MCF 10A (cell line): ENCODE measurements around the gene C2CD2. TPM values are rescaled to one million over a fixed set of nuclear protein-coding genes. Genes with fewer than 3 reads are reported as not detected.
A peak's percentile ranks its signal among the peaks of the same experiment; 100 is the strongest.

Experiments used
- BruUV-seq: library from RNA; stranded (reverse); fragments of 400-500 nt; replicated peaks from 2 replicates; lab custom pipeline; 2021; lab: Mats Ljungman, UMichigan
- CTCF ChIA-PET: fragments of 300-600 bp; sonication (Branson Sonifier 250); formaldehyde crosslinking; extraction: SDS; loops from one replicate; lab custom pipeline; 2021; ENCODE audit warnings: antibody characterized with exemption, inconsistent platforms; lab: Yijun Ruan, JAX
- POLR2A ChIA-PET: fragments of 300-600, 350-650 bp; sonication (Branson Sonifier 250); formaldehyde crosslinking; extraction: SDS; loops from one replicate; lab custom pipeline; 2020; ENCODE audit warnings: antibody characterized with exemption, inconsistent platforms; lab: Yijun Ruan, JAX
- DNase-seq: peaks from one replicate; pipeline ENCODE4 v3.0.0-alpha.2; 2018; ENCODE audit not compliant: unreplicated experiment
- H3K27ac Mint-ChIP-seq: one replicate; pipeline ENCODE4 v1.8.0; 2022; ENCODE audit warnings: mild to moderate bottlenecking, low read depth, mixed read lengths; ENCODE audit not compliant: unreplicated experiment
- H3K27me3 Mint-ChIP-seq: one replicate; pipeline ENCODE4 v1.8.0; 2022; ENCODE audit warnings: mixed read lengths; ENCODE audit not compliant: insufficient read depth, unreplicated experiment
- H3K36me3 Mint-ChIP-seq: one replicate; pipeline ENCODE4 v1.8.0; 2022; ENCODE audit warnings: mild to moderate bottlenecking, moderate library complexity, mixed read lengths; ENCODE audit not compliant: insufficient read depth, unreplicated experiment
- H3K4me1 Mint-ChIP-seq: one replicate; pipeline ENCODE4 v1.8.0; 2022; ENCODE audit warnings: mixed read lengths; ENCODE audit not compliant: insufficient read depth, unreplicated experiment
- H3K4me3 Mint-ChIP-seq: one replicate; pipeline ENCODE4 v1.8.0; 2022; ENCODE audit warnings: mild to moderate bottlenecking, moderate library complexity, mixed read lengths; ENCODE audit not compliant: unreplicated experiment
- H3K9me3 Mint-ChIP-seq: one replicate; pipeline ENCODE4 v1.8.0; 2022; ENCODE audit warnings: mixed read lengths; ENCODE audit not compliant: unreplicated experiment
- CTCF ChIP-seq: fragments of 200-600 bp; IDR thresholded peaks from one replicate; pipeline ENCODE4 v1.8.0; 2022; ENCODE audit warnings: antibody characterized with exemption, mild to moderate bottlenecking; ENCODE audit not compliant: unreplicated experiment
- intact Hi-C: fragments of 100-400 bp; cut with micrococcal nuclease; formaldehyde crosslinking; loops from 2 replicates; pipeline ENCODE4 v1.14.1; 2022
- total RNA-seq: library from RNA; stranded (reverse); gene quantifications from 2 replicates; pipeline ENCODE4 v1.2.3, GENCODE V29; 2022

The C2CD2 gene
- total RNA-seq, 1 experiment from 2014 or later, result 25.1 TPM

DNA sequence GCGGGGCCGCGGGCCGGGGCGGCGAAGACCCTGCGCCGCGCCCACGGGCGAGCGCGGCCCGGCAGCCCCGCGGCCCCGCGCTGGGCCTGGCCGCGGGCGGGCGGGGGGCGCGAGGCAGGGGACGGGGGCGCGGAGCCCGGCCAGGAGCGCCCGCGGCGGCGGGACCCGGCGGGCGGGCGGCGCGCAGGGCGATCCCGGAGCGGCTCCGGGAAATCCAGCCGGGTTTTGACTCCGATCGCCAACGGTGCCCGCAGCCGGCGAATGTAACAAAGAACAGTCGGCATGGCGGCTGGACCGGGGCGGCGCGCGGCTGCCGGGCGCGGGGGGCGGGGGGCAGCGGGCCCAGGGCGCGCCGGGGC, 75.0 kb downstream of the C2CD2 start:
- intact Hi-C loops, result loop anchor here (2.0 to 5.0 kb wide), 4 partner anchors 54 to 266 kb away; partner anchors contain the start of gene ZBTB21
- no peak for TF ChIP-seq CTCF
- BruUV-seq, result no TSS peak
- ChIA-PET POLR2A (interaction anchor here (0.7 to 2.9 kb wide), 8 partner anchors 10 to 551 kb away, joined by 3 to 11 read pairs (median 6); partner anchors contain the start of gene ZBTB21), CTCF (no interaction called here)
- Mint-ChIP-seq H3K4me1 (peaks cover 8% of the 10 kb centered on the region), H3K36me3 (no peaks in the 10 kb centered on the region), H3K9me3 (no peaks in the 10 kb centered on the region), H3K4me3 (peak overlapping the region; percentile 74), H3K27me3 (no peaks in the 10 kb centered on the region), H3K27ac (peak overlapping the region; percentile 94)
- peak; percentile 73 for DNase-seq

- BruUV-seq, result TSS peak; percentile 59
- Mint-ChIP-seq H3K27ac (peak overlapping the region; percentile 76), H3K4me1 (peaks cover 8% of the 10 kb centered on the region), H3K9me3 (no peaks in the 10 kb centered on the region), H3K27me3 (no peaks in the 10 kb centered on the region), H3K36me3 (no peaks in the 10 kb centered on the region), H3K4me3 (peak overlapping the region; percentile 74)
- DNase-seq, result peak; percentile 64
- CTCF ChIA-PET, result interaction anchor here (0.6 to 1.4 kb wide), 8 partner anchors 20 to 266 kb away, joined by 3 to 5 read pairs (median 3); no protein-coding TSS in a partner anchor
- POLR2A ChIA-PET, result interaction anchor here (0.6 to 2.9 kb wide), 26 partner anchors 8 to 552 kb away, joined by 3 to 12 read pairs (median 4); partner anchors contain the start of gene ZBTB21
- no peak for TF ChIP-seq CTCF
- intact Hi-C loops, result loop anchor here (2.0 to 5.0 kb wide), 4 partner anchors 55 to 265 kb away; partner anchors contain the start of gene ZBTB21
Observed at GRCh38 chr21:41877901-41878830, 75.7 kb downstream of the C2CD2 start.

DNA sequence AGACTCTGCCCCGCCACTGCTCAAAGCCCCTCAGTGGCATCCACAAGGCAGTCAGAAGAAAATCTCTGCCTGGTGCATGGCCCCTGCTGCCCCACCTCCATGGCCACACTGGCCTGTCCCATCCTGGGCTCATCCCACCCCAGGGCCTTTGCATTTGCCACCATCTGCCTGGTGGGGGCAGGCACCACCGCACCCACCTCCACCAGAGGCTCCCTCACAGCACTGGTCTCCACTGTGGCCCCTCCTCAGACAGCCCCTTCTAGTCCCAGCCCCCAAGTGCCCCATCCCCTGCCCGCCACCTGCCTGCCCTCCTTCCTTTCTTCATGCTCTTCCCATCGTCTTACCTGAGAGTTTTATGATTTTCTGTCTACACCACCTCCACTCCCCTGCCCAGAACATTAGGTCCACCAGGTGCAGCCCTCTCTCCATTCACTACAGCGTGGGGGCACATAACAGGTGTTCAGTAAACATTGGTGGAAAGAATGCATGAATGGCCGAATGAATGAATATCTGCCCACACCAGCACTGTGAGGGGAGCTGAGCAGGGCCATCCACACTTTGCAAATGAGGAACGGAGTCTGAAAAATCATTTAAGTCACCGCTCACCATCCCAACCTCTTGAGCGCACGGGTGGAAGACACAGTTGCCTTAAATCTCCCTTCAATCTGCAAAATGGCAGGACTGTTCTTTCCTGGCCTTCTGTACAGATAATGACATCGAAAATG, 76.7 kb downstream of the C2CD2 start:
- H3K27ac Mint-ChIP-seq, result peak overlapping the region; percentile 76
- CTCF ChIA-PET, result interaction anchor here (0.6 to 1.4 kb wide), 8 partner anchors 19 to 594 kb away, joined by 3 to 5 read pairs (median 3); no protein-coding TSS in a partner anchor

More for the DNA sequence above, 76.7 kb downstream of the C2CD2 start:
- intact Hi-C loops, result loop anchor here (5.0 kb wide), 2 partner anchors 135 to 240 kb away; partner anchors contain the start of gene ZBTB21
- TF ChIP-seq CTCF, result no peak
- no peaks in the 10 kb centered on the region for H3K9me3 Mint-ChIP-seq
- H3K4me1 Mint-ChIP-seq, result peaks cover 8% of the 10 kb centered on the region
- BruUV-seq, result no TSS peak
- no peaks in the 10 kb centered on the region for H3K27me3 Mint-ChIP-seq
- DNase-seq, result no peak
- no peaks in the 10 kb centered on the region for H3K36me3 Mint-ChIP-seq
- peak overlapping the region; percentile 74 for H3K4me3 Mint-ChIP-seq
- POLR2A ChIA-PET, result interaction anchor here (0.8 to 2.1 kb wide), 13 partner anchors 9 to 277 kb away, joined by 3 to 12 read pairs (median 4); no protein-coding TSS in a partner anchor
